ENCODE results near the gene OR6K3. TPM values are rescaled to one million over a fixed set of nuclear protein-coding genes. Genes with fewer than 3 reads are reported as not detected.

OR6K3 gene
- total RNA-seq, 4 donors from 2014 or later: not detected

DNA sequence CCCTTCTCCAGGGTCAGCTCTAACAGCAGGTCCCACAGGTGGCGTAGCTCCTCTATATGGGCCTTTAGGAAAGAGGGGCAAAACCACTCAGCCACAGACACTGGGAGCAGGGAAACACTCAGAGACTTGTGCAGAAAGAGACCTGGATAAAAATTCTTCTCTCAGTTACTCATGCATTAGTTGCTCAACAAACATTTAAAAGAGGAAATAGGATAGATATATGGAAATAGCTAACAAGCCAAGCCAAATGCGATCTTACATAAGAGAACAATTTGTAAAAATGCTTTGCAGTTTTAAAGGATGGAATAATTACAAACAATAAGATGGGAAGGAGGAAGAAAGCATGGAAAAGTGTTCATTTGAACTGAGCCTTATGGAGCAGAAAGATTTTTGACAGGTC is 38.9 kb downstream of the OR6K3 start:
- Histone ChIP-seq H3K27ac (no peak overlapping the region), H3K36me3 (no peaks in the 10 kb centered on the region), H3K9me3 (no peaks in the 10 kb centered on the region), H3K27me3 (no peaks in the 10 kb centered on the region), H3K4me3 (no peak overlapping the region), H3K4me1 (no peaks in the 10 kb centered on the region)
- TF ChIP-seq, protein P1, sequence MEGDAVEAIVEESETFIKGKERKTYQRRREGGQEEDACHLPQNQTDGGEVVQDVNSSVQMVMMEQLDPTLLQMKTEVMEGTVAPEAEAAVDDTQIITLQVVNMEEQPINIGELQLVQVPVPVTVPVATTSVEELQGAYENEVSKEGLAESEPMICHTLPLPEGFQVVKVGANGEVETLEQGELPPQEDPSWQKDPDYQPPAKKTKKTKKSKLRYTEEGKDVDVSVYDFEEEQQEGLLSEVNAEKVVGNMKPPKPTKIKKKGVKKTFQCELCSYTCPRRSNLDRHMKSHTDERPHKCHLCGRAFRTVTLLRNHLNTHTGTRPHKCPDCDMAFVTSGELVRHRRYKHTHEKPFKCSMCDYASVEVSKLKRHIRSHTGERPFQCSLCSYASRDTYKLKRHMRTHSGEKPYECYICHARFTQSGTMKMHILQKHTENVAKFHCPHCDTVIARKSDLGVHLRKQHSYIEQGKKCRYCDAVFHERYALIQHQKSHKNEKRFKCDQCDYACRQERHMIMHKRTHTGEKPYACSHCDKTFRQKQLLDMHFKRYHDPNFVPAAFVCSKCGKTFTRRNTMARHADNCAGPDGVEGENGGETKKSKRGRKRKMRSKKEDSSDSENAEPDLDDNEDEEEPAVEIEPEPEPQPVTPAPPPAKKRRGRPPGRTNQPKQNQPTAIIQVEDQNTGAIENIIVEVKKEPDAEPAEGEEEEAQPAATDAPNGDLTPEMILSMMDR (IDR thresholded peaks at IDR 0.05): no peak
- TF ChIP-seq EP300 (IDR thresholded peaks at IDR 0.05): no peak
- no peak for TF ChIP-seq POLR2A (IDR thresholded peaks at IDR 0.05)
- 88 to 99% methylated on average over 2 of the region's 2 CpGs for WGBS, 2 donors
- no peak for DNase-seq (ENCODE audit: low spot score in 2 of 2)

DNA sequence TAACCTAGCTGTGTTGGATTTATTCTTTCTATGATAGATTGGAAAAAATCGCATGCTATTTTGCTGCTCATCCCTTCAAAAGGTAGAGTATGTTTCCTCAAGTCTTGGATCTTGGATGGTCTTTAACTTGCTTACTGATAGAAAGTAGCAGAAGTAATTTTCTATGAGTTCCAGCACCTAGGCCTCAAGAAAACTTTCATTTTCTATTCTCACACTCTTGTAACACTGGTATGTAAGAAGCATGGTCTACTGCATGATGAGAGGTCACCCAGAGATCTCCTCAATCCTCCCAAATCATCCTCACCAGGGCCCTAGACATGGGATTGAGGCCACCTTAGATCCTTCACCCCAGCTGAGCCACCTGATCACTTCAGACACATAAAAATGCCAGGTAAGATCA is 41.2 kb downstream of the OR6K3 start:
- no peak for DNase-seq (ENCODE audit: low spot score in 2 of 2)
- Histone ChIP-seq H3K36me3 (no peaks in the 10 kb centered on the region), H3K27me3 (no peaks in the 10 kb centered on the region), H3K27ac (no peak overlapping the region), H3K9me3 (no peaks in the 10 kb centered on the region), H3K4me1 (no peaks in the 10 kb centered on the region), H3K4me3 (no peak overlapping the region)
- 97% methylated on average over 1 of the region's 1 CpG for WGBS, 2 donors
- TF ChIP-seq EP300 (IDR thresholded peaks at IDR 0.05) (no peak), POLR2A (IDR thresholded peaks at IDR 0.05) (no peak)
- TF ChIP-seq, protein P1 (IDR thresholded peaks at IDR 0.05): no peak

DNA sequence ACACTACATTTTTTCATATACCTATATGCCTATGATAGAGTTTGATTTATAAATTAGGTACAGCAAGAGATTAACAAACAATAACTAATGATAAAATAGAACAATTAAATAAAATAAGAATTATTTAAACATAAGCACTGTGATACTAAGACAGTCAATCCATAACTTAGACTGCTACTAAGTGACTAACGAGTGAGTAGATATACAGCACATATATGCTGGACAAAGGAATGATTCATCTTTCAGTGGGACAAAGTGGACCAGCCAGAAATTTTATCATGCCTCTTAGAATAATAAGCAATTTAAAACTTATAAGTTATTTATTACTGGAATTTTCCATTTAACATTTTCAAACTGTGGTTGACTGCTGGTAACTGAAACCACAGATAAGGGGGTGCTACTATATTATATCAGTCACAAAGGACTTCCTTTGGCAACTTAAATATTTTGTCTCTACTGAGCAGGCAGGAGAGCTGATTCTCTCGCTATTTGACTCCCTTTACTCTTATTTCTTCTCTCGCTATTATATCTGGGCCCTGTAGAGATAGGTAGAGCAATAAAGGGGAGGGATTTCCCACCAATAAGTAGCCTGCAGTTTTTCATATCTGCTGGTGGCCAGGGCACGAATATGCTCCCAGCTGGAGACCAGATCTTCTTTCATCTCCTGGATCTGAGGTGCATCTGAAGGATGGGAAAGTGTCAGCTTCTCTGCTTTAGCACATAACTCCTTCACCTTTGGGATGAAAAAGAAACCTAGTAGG is 44.8 kb downstream of the OR6K3 start:
- Histone ChIP-seq H3K9me3 (no peaks in the 10 kb centered on the region), H3K36me3 (no peaks in the 10 kb centered on the region), H3K4me3 (no peak overlapping the region), H3K4me1 (no peaks in the 10 kb centered on the region), H3K27ac (no peak overlapping the region), H3K27me3 (no peaks in the 10 kb centered on the region)
- TF ChIP-seq EP300 (IDR thresholded peaks at IDR 0.05): no peak
- TF ChIP-seq, protein P1 (IDR thresholded peaks at IDR 0.05): no peak
- 47 to 52% methylated on average over 4 of the region's 4 CpGs for WGBS, 2 donors
- DNase-seq (ENCODE audit: low spot score in 2 of 2): no peak

DNA sequence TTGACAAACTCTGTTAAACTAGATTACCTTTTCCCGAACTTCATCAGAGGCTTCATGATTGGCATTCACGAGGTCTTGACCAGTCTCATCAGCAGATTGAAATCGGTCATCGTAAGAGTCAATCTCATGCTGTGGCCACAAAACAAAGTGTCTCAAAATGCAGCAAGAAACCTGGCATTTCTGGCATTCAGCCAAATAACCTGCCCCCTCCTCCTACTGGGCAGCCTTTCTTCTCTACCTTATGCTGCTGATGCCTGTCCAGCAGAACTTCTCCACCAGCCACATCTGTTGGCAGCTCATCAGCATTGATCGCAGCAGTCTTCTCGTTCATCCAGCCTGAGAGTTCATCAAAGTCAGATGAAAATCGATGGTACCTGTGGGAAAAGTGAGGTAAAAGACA is 46.2 kb downstream of the OR6K3 start:
- Histone ChIP-seq H3K27ac (no peak overlapping the region), H3K4me1 (no peaks in the 10 kb centered on the region), H3K36me3 (no peaks in the 10 kb centered on the region), H3K4me3 (no peak overlapping the region), H3K27me3 (no peaks in the 10 kb centered on the region), H3K9me3 (no peaks in the 10 kb centered on the region)
- TF ChIP-seq, protein P1 (IDR thresholded peaks at IDR 0.05): no peak
- TF ChIP-seq EP300 (IDR thresholded peaks at IDR 0.05) (no peak), POLR2A (IDR thresholded peaks at IDR 0.05) (no peak)
- no peak for DNase-seq (ENCODE audit: low spot score in 2 of 2)
- 91 to 94% methylated on average over 7 of the region's 7 CpGs for WGBS, 2 donors

Other genes with a start within 250 kb of the OR6K3 start
- not detected for gene OR10R2, start 248.5 kb downstream of the OR6K3 start, total RNA-seq
- not detected for gene OR6Y1, start 166.3 kb downstream of the OR6K3 start, total RNA-seq
- not detected for gene OR6P1, start 150.1 kb downstream of the OR6K3 start, total RNA-seq
- gene OR10X1, start 140.8 kb downstream of the OR6K3 start, total RNA-seq: not detected
- not detected for gene OR10Z1, start 115.5 kb downstream of the OR6K3 start, total RNA-seq
- gene SPTA1, start 34.0 kb downstream of the OR6K3 start, total RNA-seq: under 1 TPM in 1 of 4 donors, not detected in 3; 0.21 TPM
- gene OR6K2, start 20.1 kb downstream of the OR6K3 start, total RNA-seq: not detected
- not detected for gene OR6K6, start 34.0 kb upstream of the OR6K3 start, total RNA-seq
- gene OR6N1, start 51.5 kb upstream of the OR6K3 start, total RNA-seq: not detected
- gene OR6N2, start 60.5 kb upstream of the OR6K3 start, total RNA-seq: not detected
- 1 to 10 TPM; 3.3 to 5.7 (median 4.3) TPM for gene MNDA, start 110.6 kb upstream of the OR6K3 start, total RNA-seq
- 1 to 10 TPM; 2.2 to 5.2 (median 3.6) TPM for gene PYHIN1, start 210.8 kb upstream of the OR6K3 start, total RNA-seq

All from tibial nerve (tissue), 4 donors.